NOMO-1 (cell line): ENCODE measurements around the gene CYGB.

Source experiments
- DNase-seq, 2 experiments: peaks; one replicate each; lab custom pipeline; 2025; ENCODE audit not compliant: unreplicated experiment in 2 of 2; lab: John Stamatoyannopoulos, UW

CYGB gene

DNA sequence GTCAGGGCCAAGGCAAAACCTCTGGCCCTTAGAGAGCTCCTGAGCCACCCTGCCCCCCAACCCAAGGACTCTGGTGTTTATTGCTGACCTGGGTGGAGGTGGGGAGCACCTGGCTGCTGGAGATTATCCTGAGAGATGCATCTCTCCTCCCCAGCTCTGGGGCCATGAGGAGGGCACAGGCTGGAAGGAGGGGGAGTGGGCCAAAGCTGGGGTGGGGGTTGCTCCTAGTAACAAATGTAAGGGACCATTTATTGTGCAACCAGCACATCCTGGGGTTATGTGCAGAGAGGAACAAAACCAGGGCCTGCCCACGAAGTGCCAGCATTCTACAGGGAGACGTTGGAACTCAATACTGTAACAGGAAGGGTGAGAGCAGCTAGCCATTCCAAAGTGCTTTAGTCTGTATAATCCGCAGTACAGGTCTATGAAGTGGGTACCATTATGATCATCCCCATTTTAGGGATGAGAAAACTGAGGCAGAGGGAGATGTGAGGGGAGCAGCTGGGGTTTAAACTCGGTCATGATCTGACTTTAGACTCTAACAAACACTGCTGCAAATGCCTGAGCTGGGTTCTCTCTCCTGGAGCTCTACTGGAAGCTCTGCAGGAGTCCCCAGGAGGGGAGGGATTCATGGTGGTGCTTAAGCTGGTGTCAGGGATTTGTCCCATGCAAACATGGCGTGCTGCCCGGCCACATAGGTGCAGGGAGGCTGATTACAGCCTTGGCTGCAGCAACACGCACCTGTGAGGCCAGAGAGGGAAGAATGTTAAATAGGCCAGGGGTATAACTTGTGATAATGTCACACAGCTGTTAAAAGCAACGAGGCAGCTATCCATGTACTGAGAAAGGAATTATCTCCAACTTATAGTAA lies 34.9 kb downstream of the CYGB start:
- DNase-seq: no peak

DNA sequence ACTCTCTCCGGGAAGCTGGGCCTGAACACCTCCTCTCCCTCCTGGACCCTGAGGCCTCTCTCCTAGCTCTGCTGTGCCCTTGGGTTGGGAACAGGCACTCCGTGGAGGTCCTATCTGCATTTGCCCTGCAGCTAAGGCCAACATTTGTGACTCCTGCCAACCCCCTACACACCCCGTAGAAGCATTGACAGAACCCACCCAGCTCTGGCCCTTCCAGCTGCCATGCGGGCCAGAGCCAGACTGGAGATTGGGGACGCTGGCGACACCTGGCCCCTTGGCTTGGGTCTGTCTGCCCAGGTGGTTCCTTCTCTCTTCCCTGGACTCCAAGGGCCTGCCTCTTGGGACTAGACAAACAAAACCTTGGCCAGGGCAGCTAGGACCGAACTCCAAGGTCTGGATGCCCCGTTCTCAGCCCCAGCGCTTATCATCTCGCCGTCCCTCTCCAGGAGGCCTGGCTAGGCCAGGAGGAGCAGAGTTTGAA lies 35.6 kb downstream of the CYGB start:
- DNase-seq: no peak

DNA sequence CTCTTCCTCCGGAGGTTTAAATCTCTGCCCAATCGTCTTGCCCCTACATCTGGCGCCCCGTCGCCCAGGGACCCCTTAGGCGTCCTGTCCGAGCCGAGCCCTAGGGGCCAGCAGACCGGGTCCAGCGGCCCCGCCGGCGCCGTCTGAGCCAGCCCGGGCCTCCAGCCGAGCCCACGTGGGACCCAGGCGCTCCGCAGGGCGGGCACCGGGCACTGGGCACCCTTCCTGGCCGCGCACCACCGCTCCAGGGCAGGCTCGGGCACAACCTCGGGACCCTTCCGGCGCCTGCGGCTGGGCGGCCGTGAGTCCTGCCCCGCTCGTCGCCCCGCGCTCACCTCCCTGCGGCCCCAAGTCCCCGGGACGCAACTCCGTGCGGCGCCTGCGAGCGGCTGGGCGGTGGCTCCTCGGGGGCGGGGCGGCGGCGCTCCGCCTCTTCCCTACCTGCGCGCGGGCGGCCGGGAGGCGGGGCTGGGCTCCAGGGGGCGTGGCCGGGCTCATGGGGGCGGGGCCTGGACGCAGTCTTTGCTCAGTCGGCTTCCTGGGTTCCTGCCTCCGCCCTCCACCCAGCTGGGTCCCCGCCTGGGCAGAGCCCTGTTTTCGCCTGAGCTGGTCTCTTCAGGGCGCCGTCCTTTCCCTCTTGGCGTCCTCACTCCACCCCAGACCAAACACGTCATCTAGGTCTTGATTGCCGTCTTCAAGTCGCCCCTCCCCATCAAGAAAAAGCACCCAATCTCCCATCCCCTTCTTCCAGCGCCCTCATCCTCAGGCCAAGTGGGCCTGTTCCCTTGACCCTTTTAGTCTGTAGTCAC lies 36.3 kb downstream of the CYGB start, which contains the start of gene RHBDF2:
Gene RHBDF2 (minus strand): TSS at position 406 of the 809 bp plus-strand sequence. CDS start 19,899 bp downstream, outside the sequence.
- DNase-seq: peak; percentile 73 to 81

DNA sequence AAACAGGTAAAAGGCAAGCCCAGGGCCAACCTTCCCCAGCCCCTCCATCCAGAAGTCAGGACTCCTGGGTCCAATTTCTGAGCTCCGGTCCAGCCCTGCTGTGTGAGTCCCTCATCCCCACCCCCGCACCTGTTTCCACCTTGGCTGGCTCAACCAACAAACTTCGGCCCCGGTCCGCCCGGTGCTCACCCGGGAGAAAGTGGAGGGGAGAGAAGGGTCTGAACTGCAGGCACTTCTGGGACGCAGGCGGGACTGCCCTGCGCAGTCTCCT lies 36.8 kb downstream of the CYGB start:
- DNase-seq: peak in 1 of 2 experiments; percentile 13

DNA sequence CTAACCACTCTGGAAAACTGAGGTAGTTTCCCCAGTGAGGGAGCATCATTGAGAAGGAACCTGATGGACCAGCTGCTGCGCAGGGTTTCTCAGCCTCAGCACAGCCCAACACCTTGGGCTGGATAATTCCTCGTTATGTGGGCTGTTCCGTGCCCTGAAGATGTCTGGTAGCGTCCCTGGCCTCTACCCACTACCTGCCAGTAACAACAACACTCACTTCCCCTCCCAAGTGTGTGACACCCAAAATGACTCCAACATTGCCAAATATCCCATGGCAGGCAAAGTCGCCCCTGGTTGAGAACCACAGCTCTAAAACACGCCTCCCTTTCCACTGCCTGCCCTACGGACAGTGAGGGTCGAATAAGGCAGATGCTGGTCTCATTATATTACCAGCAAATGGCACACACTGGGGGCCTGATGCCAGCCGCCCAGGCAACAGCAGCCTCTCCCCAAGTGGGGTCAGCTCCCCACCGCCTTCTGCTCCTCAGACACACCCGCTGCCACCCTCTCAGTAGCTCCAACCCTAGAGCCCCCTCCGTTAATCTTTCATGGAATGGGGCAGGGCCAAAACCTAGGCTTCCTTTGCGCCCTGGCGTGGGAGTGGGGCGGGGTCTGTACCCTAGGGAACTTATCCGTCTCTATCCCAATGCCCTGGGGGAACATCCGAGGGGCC lies 37.3 kb downstream of the CYGB start:
- peak in 1 of 2 experiments; percentile 55 for DNase-seq

DNA sequence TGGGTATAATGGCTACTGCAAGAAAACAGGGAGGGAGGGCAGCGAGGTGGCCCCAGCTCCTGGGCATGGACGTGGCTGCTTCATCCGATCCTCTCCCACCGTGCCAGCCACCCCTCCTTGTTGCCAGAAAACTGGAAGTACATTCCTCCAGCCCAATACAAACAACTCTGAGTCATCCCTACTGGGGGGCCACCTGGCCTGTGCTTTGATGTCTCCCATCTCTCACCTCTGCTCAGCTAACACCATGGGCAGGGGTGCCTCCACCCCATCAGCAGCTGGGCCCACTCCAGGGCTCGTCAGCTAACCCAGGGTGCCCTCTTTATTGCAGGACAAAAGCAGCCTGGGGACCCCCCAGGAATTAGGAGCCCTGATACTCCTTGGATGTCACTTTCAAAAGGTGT lies 38.2 kb downstream of the CYGB start:
- no peak for DNase-seq

DNA sequence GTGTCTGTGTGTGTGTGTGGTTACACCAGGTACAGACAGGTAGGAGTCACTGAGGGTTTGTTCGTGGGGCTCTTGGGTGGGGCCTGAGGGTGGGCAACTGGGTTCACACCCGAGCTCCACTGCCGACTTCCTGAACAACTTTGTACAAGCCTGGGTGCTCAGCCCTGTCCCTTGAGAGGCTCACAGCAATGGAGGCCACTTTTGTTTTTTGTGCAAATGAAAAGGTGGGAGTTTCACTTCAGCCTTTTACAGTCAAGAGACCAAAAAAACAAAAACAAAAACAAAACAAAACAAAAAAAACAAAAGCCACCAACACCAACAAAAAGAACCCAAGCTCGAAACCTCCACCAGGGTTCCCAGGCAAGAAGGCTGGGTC lies 38.6 kb downstream of the CYGB start:
- no peak for DNase-seq

DNA sequence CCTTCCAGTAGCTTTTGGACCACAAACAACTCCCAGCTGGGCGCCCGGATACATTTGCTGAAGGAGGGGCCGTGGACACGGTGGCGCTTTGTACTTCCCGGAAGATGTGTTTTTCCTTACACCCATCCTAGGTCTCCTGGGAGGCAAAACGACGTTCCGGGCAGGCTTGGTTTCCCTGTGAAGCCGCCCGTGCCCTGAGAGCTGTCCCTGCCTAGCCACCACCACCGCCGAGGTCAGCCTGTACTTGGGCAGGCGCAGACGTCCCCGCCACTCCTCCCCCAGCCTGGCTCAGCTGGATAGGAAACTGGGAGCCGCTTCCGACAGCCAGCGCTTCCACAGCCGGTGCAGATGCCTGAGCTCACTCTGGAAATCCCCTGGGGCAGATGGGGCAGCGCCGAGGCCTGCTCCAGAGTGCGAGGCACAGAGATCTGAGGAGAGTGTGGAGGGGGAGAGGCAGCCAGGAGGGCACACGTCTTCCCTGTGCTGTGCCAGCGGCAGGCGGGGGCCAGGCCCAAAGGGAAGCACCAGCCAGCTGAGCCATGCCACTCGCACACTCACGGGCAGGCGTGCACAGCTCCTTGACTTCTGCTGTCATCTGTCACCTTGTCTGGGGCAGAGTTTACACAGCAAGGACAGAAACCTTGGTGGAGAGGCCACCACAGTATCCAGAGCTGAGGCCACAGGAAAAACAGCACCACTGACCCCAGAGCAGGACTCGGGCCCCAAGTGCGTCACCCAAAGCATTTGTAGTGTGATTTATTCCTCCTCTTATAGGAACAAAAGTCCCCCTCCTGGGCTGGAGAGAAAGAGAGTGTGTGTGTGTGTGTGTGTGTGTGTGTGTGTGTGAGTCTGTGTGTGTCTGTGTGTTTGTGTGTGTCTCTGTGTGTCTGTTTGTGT lies 39.3 kb downstream of the CYGB start:
- no peak for DNase-seq

DNA sequence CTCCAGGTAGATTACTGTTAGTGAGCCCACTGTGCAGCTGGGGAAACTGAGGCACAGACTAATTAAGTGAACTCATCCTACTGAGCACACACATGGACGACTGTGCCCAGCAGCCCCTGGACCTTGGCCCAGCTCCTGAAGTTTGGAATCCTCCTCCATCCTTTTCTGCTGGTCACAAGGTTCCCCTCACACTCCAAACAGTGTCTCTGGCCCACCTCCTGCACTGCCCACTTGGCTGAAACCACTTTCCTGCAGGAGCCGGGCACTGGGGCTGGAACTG lies 39.9 kb downstream of the CYGB start:
- DNase-seq: no peak

DNA sequence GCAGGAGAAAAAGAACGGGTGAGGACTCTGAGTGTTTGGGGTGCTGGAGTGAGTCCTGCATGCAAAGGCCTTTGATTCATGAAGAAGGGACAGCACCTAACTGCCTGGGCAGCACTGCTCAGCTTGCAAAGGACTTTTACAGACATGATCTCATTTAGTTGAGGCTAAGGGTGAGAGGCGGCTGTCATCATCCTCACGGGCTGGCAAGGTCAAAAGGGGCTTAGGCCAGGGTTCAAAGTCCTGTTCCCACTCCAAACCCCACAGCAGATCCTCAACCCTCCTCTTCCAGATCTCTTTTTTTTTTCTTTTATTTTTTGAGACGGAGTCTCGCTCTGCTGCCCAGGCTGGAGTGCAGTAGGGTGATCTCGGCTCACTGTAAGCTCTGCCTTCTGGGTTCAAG lies 41.0 kb downstream of the CYGB start:
- no peak for DNase-seq

DNA sequence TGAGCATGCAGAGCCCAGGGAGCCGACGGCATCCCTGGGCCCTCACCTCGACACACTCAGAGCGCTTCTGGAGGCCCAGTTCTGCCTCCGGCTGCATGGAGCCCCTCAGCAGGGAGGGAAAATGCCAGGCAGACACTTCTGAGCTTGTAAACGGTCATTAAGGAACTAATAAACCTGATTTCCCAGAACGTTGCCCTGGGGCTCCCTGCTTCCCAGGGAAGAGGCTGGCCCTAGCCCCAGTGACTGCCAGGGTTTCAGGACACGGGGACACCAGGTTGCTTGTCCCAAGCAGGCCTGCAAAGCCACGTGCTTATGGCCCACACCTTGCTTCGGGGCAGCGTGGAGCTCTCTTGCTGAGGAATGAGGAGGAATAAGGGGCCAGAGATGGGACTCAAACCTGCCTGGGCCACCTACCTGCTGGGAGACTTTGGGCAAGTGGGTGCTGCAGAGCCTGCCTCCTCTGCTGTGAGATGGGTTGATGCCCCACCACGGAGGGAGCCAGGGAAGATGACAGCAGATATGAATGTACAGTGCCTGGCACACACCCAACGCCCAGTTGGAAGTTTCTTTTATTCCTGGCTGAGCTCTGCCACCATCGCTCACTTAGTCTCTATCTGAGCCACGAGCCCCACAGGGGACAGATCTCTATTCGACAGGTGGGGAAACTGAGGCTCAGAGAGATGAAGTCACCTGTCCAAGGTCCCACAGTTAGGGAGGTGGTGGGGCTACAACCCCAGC lies 41.7 kb downstream of the CYGB start:
- no peak for DNase-seq

DNA sequence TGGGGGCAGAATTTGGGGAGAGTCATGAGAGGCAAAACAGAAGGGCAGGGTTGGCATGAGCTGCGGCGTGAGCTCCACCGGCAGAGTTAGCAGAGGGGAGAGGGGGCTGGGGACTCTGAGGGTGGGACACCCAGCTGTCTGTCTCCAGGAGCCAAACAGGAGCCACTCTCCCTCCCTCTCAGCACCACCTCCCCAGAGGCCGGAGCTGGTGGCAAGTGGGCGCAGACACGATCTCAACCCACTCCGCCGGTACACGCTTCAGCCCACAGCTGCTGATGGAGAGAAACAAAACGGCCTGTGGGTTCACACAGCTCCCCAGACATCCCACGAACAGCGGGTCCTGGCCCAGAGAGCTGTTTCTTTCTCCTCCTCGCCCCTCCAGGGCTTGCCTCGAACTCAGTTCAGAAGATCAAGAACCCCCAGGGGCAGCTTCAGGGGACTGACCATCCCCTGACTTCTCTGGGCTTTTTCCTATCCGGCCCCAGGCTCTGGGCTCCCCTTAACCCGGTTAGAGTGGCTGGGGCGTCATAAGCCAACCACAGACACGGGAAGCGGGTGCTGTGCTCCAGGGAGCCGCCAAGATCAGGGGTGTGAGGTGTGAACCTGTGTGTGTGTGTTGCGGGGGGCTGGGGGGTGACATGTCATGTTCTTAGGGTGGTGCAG lies 43.9 kb downstream of the CYGB start:
- no peak for DNase-seq

DNA sequence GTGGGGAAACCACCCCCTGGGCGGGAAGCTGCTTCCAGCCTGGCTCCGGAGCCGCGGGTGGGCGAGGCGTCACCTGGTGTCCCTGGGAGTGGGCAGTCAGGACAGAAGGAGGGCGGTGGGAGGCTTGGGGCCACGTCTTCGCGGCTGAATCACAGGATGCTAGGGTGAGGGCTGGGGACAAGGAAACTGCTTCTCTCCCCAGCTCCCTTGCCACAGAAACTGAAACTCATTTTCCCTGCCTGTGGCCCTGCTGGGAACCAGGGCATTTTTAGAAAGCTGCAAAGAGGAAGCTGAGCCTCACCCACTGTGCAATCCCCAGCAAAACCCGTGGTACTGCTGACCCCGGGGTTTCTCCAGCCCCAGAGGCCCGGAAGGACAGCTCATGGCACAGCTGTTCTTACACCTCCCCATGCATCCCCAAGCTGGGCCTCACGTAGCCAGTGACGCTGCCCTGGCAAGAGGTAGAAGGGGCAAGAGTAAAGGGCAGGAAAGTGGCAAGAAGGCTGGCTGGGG lies 44.5 kb downstream of the CYGB start:
- DNase-seq: peak; percentile 94 to 95

DNA sequence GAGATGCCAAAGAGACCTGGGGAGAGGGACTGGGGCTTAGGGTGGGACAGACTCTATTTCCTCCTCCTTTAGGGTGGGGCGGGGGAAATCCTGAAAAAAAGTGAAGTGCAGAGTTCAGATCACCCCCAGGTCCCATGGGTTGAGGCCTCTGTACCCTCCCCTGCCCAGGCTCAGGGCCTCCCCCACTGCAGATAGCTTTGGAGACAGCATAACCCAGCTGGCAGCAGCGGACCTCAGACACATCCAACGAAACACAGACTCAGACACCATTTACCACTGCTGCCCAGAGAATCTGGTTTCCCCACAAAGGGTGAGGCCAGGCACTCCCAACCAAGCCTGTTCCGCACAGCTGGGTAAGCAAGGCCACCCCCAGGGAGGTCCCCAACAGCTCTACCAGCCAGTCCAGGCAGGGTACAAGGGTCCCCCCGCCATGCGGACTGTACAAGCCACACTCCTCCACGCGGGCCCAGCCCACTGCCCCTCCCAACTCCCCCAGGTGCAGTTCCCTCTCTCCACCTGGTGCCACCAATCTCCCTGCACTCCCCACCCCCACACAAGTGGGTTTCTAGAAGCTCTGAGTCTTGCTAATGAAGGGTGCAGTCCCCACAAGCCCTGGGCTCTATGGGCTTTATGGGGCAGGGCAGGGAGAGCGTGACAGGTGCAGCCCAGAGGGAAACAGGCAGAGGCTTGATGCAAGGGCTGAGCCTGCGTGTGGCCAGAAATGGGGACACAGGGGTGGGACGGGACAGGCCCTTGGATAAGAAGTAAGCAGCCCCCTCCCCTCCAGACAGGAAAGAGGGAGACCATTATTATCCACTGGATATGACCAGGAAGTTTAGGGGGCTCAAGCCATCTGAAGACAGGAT lies 45.2 kb downstream of the CYGB start:
- DNase-seq: no peak

DNA sequence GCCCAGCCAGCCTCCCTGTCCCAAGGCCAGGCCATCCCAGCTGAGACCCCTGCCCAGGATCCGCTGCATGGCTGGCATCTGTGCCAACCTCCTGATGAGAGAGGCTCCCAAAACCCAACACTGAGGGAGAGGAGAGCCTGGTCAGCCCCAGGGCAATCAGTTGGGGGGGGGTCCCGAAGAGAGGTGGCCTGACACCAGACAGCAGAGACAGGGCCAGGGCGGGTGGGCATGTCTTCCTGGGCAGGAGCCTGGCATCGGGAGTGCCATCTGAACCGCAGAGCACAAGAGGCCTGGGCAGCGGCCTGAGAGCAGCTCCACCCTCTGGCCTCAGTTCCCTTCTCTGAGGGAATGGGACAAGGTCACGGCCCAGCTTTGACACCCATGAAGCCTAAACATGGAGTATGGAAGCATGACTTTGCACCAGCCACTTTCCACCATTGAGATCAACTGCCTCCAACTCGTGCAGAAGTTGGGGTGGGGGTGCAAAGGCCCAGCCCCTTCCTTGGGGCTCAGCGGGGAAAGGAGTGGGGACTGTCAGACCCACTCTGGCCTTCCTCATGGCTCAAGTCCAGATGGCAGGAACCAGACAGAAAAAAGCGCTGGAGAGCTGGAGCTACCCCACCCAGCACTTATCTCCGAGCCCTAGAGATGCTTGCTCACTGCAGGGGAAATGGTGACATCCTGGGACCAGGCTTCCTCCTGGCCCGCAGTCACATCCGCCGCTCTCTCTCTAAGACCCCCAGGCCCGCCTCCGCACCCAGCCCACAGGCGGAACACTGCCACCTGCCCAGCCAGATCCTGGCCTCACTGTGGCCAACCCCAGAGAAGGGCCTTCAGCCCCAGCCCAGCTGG lies 46.0 kb downstream of the CYGB start:
- DNase-seq: no peak

DNA sequence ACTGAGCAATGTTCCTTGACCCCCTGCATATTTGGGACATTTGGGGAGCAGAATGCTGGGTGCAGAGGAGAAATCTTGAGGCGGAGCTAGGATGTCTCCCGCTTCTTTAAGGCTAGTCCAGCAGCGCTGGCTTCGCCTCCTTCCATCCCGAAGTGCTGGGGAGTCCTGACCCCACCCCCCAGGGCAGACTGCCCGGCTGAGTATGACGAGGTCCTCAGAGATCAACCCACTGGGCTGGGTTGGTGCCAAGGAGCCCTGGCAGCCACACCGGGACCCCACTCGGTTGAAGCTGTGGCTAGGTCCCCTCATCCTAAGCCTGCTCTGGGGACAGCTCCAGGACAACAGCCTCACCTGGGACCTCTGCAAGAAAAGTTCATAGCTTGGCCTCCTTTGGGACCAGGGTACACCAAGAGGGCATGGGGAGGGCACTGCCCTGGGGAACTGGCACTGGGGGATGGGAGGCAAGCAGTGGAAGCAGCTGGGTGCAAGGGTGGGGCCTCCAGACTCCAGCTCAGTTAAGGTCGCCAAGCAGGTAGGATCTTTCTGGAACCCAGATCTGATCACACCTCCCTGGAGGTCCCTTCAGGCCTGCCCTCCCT lies 47.3 kb downstream of the CYGB start:
- no peak for DNase-seq
